Upper lobe of left lung (tissue), 6 donors: ENCODE results near the gene PTPRQ. TPM values are rescaled to one million over a fixed set of nuclear protein-coding genes. Genes with fewer than 3 reads are reported as not detected.

Experiments used
- ATAC-seq, 2 donors: fragments of 200-7000 bp; cut with Tn5 transposase; one replicate each; pipeline ENCODE4 v1.9.1; 2022; ENCODE audit warnings: mild to moderate bottlenecking in 2 of 2, moderate library complexity in 2 of 2; ENCODE audit not compliant: low FRiP score in 2 of 2
- DNase-seq, 2 donors: peaks; one replicate each; pipeline ENCODE4 v3.0.0-alpha.2; 2019 to 2020
- H3K27ac ChIP-seq, 4 donors: fragments of 200-600 bp; sonication (generic); one replicate each; pipeline ENCODE4 v1.5.1; 2016 to 2019
- H3K27me3 ChIP-seq, 4 donors: fragments of 200-600 bp; sonication (generic); one replicate each; pipeline ENCODE4 v1.5.1; 2017 to 2019
- H3K36me3 ChIP-seq, 4 donors: fragments of 200-600 bp; sonication (generic); one replicate each; pipeline ENCODE4 v1.5.1; 2016 to 2019
- H3K4me1 ChIP-seq, 4 donors: fragments of 200-600 bp; sonication (generic); one replicate each; pipeline ENCODE4 v1.5.1; 2018 to 2019
- H3K4me3 ChIP-seq, 4 donors: fragments of 200-600 bp; sonication (generic); one replicate each; pipeline ENCODE4 v1.5.1; 2017 to 2019; ENCODE audit warnings: mild to moderate bottlenecking in 2 of 4, moderate library complexity in 1 of 4
- H3K9me3 ChIP-seq, 4 donors: fragments of 200-600 bp; sonication (generic); one replicate each; pipeline ENCODE4 v1.5.1; 2018 to 2019
- CTCF ChIP-seq, 6 experiments: fragments of 450-650 bp in 4 of 6; fragments of 200-600 bp in 2 of 6; sonication (generic) in 2 of 6; IDR thresholded peaks; one replicate each; pipeline ENCODE4 v1.5.1; 2016 to 2019; ENCODE audit warnings: antibody characterized with exemption in 6 of 6
- EP300 ChIP-seq, 4 donors: sonication (generic); formaldehyde crosslinking; IDR thresholded peaks; one replicate each; pipeline ENCODE4 v1.5.1; 2017; ENCODE audit warnings: antibody characterized with exemption in 4 of 4, control low read depth in 2 of 4
- POLR2A ChIP-seq, 4 donors: fragments of 450-650 bp; IDR thresholded peaks; one replicate each; pipeline ENCODE4 v1.5.1; 2016 to 2017; ENCODE audit warnings: antibody characterized with exemption in 4 of 4, mild to moderate bottlenecking in 2 of 4
- POLR2AphosphoS5 ChIP-seq, 2 donors: sonication (generic); formaldehyde crosslinking; IDR thresholded peaks; one replicate each; pipeline ENCODE4 v1.5.1; 2017; ENCODE audit warnings: antibody characterized with exemption in 2 of 2
- WGBS, 2 donors: methylation state at CpG; one replicate each; pipeline ENCODE4 v1.1.5; 2017 to 2018; 5-methylcytosine and 5-hydroxymethylcytosine counted together
- total RNA-seq, 6 donors: library from RNA; depleted of rRNA in 4 of 6; stranded (reverse); fragments of >200 nt in 4 of 6; gene quantifications; one replicate each; pipeline versions ENCODE4 v1.1.0 to v1.2.1, GENCODE V29; 2016 to 2021
- donor health status: DM: no; HTN: no; CAD: no; lungs with moderate emphysema.
- donor health status: DM: no; HTN: yes; CAD: no; lungs with severe emphysema.

The PTPRQ gene
- total RNA-seq, 6 donors from 2014 or later: 1.0 to 15.6 (median 5.0) TPM

GRCh38 chr12:80636832-80637231 is 192.8 kb downstream of the PTPRQ start:
- DNase-seq (no peak), ATAC-seq (no peak)
- no peaks in the 10 kb centered on the region for H3K9me3 ChIP-seq
- no peaks in the 10 kb centered on the region for H3K4me1 ChIP-seq
- no peak overlapping the region for H3K4me3 ChIP-seq
- TF ChIP-seq POLR2AphosphoS5 (IDR thresholded peaks at IDR 0.05) (no peak), POLR2A (IDR thresholded peaks at IDR 0.05) (no peak), EP300 (IDR thresholded peaks at IDR 0.05) (no peak), CTCF (IDR thresholded peaks at IDR 0.05) (no peak)
- 82 to 86% methylated on average over 4 of the region's 4 CpGs for WGBS, 2 donors
- no peaks in the 10 kb centered on the region for H3K36me3 ChIP-seq
- no peak overlapping the region for H3K27ac ChIP-seq
- no peaks in the 10 kb centered on the region for H3K27me3 ChIP-seq

- ATAC-seq (no peak), DNase-seq (no peak)
- H3K4me1 ChIP-seq: no peaks in the 10 kb centered on the region
- H3K4me3 ChIP-seq: no peak overlapping the region
- no peak for TF ChIP-seq POLR2AphosphoS5 (IDR thresholded peaks at IDR 0.05)
- TF ChIP-seq EP300 (IDR thresholded peaks at IDR 0.05): no peak
- no peak for TF ChIP-seq POLR2A (IDR thresholded peaks at IDR 0.05)
- TF ChIP-seq CTCF (IDR thresholded peaks at IDR 0.05): no peak
- H3K36me3 ChIP-seq: no peaks in the 10 kb centered on the region
- no peaks in the 10 kb centered on the region for H3K9me3 ChIP-seq
- H3K27me3 ChIP-seq: no peaks in the 10 kb centered on the region
- WGBS, 2 donors: 82 to 89% methylated on average over 2 of the region's 2 CpGs
- no peak overlapping the region for H3K27ac ChIP-seq
Observed at GRCh38 chr12:80641936-80642335, 197.9 kb downstream of the PTPRQ start.

- ATAC-seq: no peak
- no peak for TF ChIP-seq CTCF (IDR thresholded peaks at IDR 0.05)
- no peak for TF ChIP-seq EP300 (IDR thresholded peaks at IDR 0.05)
- no peak for TF ChIP-seq POLR2A (IDR thresholded peaks at IDR 0.05)
- TF ChIP-seq POLR2AphosphoS5 (IDR thresholded peaks at IDR 0.05): no peak
- Histone ChIP-seq H3K4me3 (no peak overlapping the region), H3K27ac (no peak overlapping the region), H3K36me3 (no peaks in the 10 kb centered on the region), H3K9me3 (no peaks in the 10 kb centered on the region), H3K27me3 (no peaks in the 10 kb centered on the region), H3K4me1 (no peaks in the 10 kb centered on the region)
- WGBS, 2 donors: 43 to 51% methylated on average over 2 of the region's 2 CpGs
- no peak for DNase-seq
Observed at GRCh38 chr12:80643961-80644360, 199.9 kb downstream of the PTPRQ start.

- no peak overlapping the region for H3K27ac ChIP-seq
- no peaks in the 10 kb centered on the region for H3K27me3 ChIP-seq
- ATAC-seq: no peak
- H3K4me1 ChIP-seq: no peaks in the 10 kb centered on the region
- TF ChIP-seq POLR2A (IDR thresholded peaks at IDR 0.05) (no peak), EP300 (IDR thresholded peaks at IDR 0.05) (no peak), POLR2AphosphoS5 (IDR thresholded peaks at IDR 0.05) (no peak), CTCF (IDR thresholded peaks at IDR 0.05) (no peak)
- H3K4me3 ChIP-seq: no peak overlapping the region
- WGBS, 2 donors: 74 to 78% methylated on average over 1 of the region's 1 CpG
- H3K9me3 ChIP-seq: no peaks in the 10 kb centered on the region
- no peak for DNase-seq
- no peaks in the 10 kb centered on the region for H3K36me3 ChIP-seq
Observed at GRCh38 chr12:80648881-80649280, 204.8 kb downstream of the PTPRQ start.

- DNase-seq: no peak
- no peaks in the 10 kb centered on the region for H3K9me3 ChIP-seq
- no peak overlapping the region for H3K27ac ChIP-seq
- WGBS, 2 donors: 63 to 74% methylated on average over 2 of the region's 2 CpGs
- no peak overlapping the region for H3K4me3 ChIP-seq
- no peaks in the 10 kb centered on the region for H3K27me3 ChIP-seq
- ATAC-seq: no peak
- H3K36me3 ChIP-seq: no peaks in the 10 kb centered on the region
- no peaks in the 10 kb centered on the region for H3K4me1 ChIP-seq
- no peak for TF ChIP-seq EP300 (IDR thresholded peaks at IDR 0.05)
- TF ChIP-seq POLR2A (IDR thresholded peaks at IDR 0.05): no peak
- TF ChIP-seq CTCF (IDR thresholded peaks at IDR 0.05): no peak
Observed at GRCh38 chr12:80655751-80656150, 211.7 kb downstream of the PTPRQ start.
